ENCODE measurements around the gene RFX4. TPM values are rescaled to one million over a fixed set of nuclear protein-coding genes. Genes with fewer than 3 reads are reported as not detected.

The RFX4 gene
- total RNA-seq, 4 donors from 2014 or later = not detected

DNA sequence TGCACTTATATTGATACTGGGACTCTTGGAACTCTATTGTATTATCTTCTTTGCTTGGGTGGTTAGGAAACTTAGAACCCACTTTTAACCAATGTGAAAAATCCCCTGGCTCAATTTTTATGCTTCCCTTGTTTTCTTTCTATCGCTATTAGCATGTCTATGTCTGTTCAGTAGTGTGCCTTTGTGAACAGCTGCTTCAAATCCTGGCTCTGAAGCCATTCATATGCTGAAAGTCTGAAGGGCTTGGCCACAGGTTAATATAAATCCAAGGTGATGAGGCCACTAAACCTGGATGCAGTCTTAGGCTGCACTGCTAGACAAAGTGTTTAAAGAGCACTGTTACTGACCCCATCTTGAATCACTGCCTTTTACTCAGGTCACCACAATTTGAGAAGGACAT is 96.8 kb downstream of the RFX4 start:
- Histone ChIP-seq H3K4me3 (no peak overlapping the region), H3K27ac (no peak overlapping the region), H3K27me3 (peaks cover 0 to 4% (median 0%) of the 10 kb centered on the region in 3 donors), H3K36me3 (no peaks in the 10 kb centered on the region), H3K4me1 (no peaks in the 10 kb centered on the region), H3K9me3 (no peaks in the 10 kb centered on the region)
- ATAC-seq (no peak), DNase-seq (no peak)
- in situ Hi-C loops (cut with MboI; ENCODE audit: low sequenced_read_pairs in 4 of 4) (no loop called here), intact Hi-C loops (cut with DNase I; ENCODE audit: low total_unique reads) (no loop called here)
- TF ChIP-seq, protein P1, sequence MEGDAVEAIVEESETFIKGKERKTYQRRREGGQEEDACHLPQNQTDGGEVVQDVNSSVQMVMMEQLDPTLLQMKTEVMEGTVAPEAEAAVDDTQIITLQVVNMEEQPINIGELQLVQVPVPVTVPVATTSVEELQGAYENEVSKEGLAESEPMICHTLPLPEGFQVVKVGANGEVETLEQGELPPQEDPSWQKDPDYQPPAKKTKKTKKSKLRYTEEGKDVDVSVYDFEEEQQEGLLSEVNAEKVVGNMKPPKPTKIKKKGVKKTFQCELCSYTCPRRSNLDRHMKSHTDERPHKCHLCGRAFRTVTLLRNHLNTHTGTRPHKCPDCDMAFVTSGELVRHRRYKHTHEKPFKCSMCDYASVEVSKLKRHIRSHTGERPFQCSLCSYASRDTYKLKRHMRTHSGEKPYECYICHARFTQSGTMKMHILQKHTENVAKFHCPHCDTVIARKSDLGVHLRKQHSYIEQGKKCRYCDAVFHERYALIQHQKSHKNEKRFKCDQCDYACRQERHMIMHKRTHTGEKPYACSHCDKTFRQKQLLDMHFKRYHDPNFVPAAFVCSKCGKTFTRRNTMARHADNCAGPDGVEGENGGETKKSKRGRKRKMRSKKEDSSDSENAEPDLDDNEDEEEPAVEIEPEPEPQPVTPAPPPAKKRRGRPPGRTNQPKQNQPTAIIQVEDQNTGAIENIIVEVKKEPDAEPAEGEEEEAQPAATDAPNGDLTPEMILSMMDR (IDR thresholded peaks at IDR 0.05 in 4 of 5, conservative IDR thresholded peaks at IDR 0.05 in 1 of 5) = no peak
- no peak for TF ChIP-seq POLR2A (IDR thresholded peaks at IDR 0.05)

DNA sequence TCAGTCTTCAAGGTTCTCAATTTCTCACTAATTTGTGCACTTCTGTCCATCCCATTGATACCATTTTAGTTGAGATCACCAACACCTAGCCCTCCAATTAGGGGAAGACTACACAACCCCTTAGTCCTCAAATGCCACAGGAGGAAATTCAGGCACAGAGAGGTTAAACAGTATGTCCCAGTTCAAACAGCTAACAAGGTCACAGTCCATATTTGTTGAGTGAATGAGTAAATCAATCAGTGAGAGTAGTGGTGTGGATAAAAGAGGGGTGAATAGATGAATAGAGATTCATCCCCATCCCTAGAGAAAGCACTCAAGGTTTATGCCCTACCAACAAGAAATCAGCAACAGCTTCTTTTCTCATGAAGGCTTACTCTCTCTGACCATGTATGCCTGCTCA is 97.5 kb downstream of the RFX4 start:
- peaks cover 0 to 3% (median 0%) of the 10 kb centered on the region in 3 donors for H3K27me3 ChIP-seq
- no peaks in the 10 kb centered on the region for H3K4me1 ChIP-seq
- no peak overlapping the region for H3K4me3 ChIP-seq
- H3K27ac ChIP-seq = no peak overlapping the region
- H3K36me3 ChIP-seq = no peaks in the 10 kb centered on the region
- DNase-seq (no peak), ATAC-seq (no peak)
- intact Hi-C loops (cut with DNase I; ENCODE audit: low total_unique reads) = no loop called here
- in situ Hi-C loops (cut with MboI; ENCODE audit: low sequenced_read_pairs in 4 of 4) = no loop called here
- TF ChIP-seq POLR2A (IDR thresholded peaks at IDR 0.05) = no peak
- TF ChIP-seq, protein P1 (IDR thresholded peaks at IDR 0.05 in 4 of 5, conservative IDR thresholded peaks at IDR 0.05 in 1 of 5) = no peak
- H3K9me3 ChIP-seq = no peaks in the 10 kb centered on the region

DNA sequence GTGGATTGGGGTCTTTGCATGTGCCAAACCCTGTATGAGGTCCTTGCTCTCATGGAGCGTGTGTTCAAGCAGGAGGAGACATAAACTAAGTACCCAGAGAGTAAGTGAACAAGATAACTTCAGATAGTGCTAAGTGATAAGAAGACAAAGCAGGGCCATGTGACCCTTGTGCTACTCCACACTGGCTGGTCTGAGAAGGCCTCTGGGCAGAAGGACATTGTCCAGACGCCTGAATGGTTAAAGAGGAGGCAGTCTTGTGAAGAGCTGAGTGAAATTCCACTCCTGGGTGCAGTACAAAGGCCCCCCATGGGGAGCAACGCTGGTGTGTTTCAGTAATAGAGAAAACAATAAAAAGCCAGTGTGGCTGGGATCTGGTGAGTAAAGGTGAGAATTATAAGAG is 98.4 kb downstream of the RFX4 start:
- in situ Hi-C loops (cut with MboI; ENCODE audit: low sequenced_read_pairs in 4 of 4) = no loop called here
- no peak overlapping the region for H3K27ac ChIP-seq
- no peaks in the 10 kb centered on the region for H3K36me3 ChIP-seq
- H3K27me3 ChIP-seq = no peaks in the 10 kb centered on the region
- no peak overlapping the region for H3K4me3 ChIP-seq
- ATAC-seq (no peak), DNase-seq (no peak)
- H3K4me1 ChIP-seq = no peaks in the 10 kb centered on the region
- TF ChIP-seq, protein P1 (IDR thresholded peaks at IDR 0.05 in 4 of 5, conservative IDR thresholded peaks at IDR 0.05 in 1 of 5) = no peak
- no peak for TF ChIP-seq POLR2A (IDR thresholded peaks at IDR 0.05)
- intact Hi-C loops (cut with DNase I; ENCODE audit: low total_unique reads) = no loop called here
- no peaks in the 10 kb centered on the region for H3K9me3 ChIP-seq

DNA sequence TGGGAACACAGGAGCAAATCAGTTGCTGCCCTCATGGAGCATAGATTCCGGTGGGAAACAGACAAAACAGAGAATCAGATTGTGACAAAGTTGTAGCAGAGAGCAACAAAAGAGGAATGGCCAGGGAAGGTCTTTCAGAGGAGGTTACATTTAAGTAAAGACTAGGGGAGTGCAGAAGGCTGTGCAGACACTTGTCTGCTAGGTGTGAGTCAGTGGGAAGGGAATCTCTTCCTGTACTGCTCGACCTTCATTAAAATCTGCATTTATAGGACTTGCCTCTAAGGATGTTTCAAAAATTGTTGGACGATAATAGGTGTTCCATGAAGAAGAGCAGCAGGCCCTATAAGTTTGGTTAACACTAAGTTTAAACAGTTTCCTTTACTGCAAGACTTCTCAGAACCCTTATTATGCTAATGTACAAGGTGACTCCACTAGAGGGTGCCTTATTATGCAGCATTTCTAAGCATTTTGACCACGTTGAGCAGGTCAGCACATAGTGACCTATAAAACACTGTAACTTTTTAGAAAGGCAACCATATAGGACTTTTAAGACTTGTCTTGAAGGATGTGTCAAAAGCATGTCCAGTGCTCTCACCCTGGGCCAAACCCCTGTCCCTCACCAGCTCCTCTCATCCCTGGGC is 99.9 kb downstream of the RFX4 start:
- H3K27ac ChIP-seq = no peak overlapping the region
- no peak for DNase-seq
- no peak for ATAC-seq
- no peaks in the 10 kb centered on the region for H3K36me3 ChIP-seq
- no peak for TF ChIP-seq POLR2A (IDR thresholded peaks at IDR 0.05)
- TF ChIP-seq, protein P1 (IDR thresholded peaks at IDR 0.05 in 4 of 5, conservative IDR thresholded peaks at IDR 0.05 in 1 of 5) = peak in 1 of 5 experiments; percentile 10
- in situ Hi-C loops (cut with MboI; ENCODE audit: low sequenced_read_pairs in 4 of 4) (no loop called here), intact Hi-C loops (cut with DNase I; ENCODE audit: low total_unique reads) (no loop called here)
- H3K27me3 ChIP-seq = no peaks in the 10 kb centered on the region
- H3K4me1 ChIP-seq = no peaks in the 10 kb centered on the region
- no peaks in the 10 kb centered on the region for H3K9me3 ChIP-seq
- no peak overlapping the region for H3K4me3 ChIP-seq

DNA sequence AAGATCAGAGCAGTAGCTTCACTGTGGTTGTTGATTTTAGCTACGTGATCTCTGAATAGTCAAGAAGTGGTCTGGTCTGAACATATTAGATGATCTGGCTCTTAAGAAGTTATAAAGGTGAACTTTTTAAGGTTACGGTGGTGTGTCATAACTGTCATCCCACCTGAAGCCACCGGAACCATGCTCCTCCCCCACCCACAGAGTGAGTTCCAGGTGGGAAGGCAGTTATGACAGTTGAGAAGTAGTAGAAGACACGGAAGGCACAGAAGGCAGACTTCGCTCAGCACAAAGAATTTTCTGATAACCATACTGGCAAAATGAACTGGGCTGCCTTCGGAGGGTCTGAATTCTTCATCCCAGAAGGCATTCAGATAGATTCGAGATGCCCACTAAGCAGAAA is 101.7 kb downstream of the RFX4 start:
- H3K27ac ChIP-seq = no peak overlapping the region
- no peaks in the 10 kb centered on the region for H3K27me3 ChIP-seq
- no peaks in the 10 kb centered on the region for H3K36me3 ChIP-seq
- H3K4me3 ChIP-seq = no peak overlapping the region
- DNase-seq = no peak
- no peak for ATAC-seq
- H3K4me1 ChIP-seq = no peaks in the 10 kb centered on the region
- intact Hi-C loops (cut with DNase I; ENCODE audit: low total_unique reads) (no loop called here), in situ Hi-C loops (cut with MboI; ENCODE audit: low sequenced_read_pairs in 4 of 4) (no loop called here)
- no peaks in the 10 kb centered on the region for H3K9me3 ChIP-seq
- TF ChIP-seq, protein P1 (IDR thresholded peaks at IDR 0.05 in 4 of 5, conservative IDR thresholded peaks at IDR 0.05 in 1 of 5) = no peak
- no peak for TF ChIP-seq POLR2A (IDR thresholded peaks at IDR 0.05)

All from gastrocnemius medialis (tissue), 4 donors.